HG03060 (cell line): ENCODE data around the gene MTHFSD.

Experiments
- ATAC-seq: cut with Tn5 transposase; IDR thresholded peaks from one replicate; pipeline ENCODE4 v1.9.1; 2021; ENCODE audit warnings: low read depth, moderate number of reproducible peaks; ENCODE audit not compliant: unreplicated experiment

The MTHFSD gene

DNA sequence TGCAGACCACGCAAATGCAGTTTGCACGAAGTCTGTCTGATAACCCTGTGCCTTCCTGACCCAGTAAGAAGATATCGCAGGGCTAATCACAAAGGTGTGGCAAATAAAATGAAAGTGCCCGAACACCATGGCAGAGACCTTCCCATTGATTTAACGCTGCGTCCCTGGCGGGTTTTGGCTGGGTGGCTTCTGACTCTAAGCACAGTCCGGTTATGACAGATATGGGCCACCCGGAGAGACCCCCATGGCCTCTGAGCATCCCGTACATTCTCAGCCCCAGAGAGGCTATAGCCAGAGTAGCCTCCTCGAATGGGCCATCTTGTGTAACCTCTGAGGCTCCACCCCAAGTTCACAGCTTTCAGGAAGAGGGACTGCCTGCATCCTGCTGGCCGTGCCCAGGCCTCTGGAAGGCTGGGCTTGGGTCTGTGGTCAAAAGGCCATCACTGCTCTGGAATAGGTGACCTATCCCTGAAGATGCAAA is 17.0 kb upstream of the MTHFSD start:
- ATAC-seq, result no peak

DNA sequence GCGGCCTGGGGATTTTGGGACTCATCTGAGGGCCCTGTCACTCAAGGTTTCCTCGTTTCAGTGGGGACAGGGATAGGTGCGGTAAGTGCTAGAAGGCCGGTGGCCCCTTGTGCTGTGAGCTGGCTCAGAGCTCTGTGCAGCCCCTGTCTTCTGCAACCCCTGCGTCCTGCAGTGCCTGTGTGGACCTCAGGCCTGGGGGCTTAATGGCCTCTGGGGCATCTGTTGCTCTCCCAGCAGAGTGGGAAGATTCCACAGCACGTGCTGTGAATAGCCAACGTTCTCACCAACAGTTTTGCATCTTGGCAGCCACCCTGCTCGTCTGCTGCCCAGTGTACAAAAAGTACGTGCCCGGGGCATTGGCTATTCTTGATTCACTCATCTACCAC is 16.5 kb upstream of the MTHFSD start:
- no peak for ATAC-seq

DNA sequence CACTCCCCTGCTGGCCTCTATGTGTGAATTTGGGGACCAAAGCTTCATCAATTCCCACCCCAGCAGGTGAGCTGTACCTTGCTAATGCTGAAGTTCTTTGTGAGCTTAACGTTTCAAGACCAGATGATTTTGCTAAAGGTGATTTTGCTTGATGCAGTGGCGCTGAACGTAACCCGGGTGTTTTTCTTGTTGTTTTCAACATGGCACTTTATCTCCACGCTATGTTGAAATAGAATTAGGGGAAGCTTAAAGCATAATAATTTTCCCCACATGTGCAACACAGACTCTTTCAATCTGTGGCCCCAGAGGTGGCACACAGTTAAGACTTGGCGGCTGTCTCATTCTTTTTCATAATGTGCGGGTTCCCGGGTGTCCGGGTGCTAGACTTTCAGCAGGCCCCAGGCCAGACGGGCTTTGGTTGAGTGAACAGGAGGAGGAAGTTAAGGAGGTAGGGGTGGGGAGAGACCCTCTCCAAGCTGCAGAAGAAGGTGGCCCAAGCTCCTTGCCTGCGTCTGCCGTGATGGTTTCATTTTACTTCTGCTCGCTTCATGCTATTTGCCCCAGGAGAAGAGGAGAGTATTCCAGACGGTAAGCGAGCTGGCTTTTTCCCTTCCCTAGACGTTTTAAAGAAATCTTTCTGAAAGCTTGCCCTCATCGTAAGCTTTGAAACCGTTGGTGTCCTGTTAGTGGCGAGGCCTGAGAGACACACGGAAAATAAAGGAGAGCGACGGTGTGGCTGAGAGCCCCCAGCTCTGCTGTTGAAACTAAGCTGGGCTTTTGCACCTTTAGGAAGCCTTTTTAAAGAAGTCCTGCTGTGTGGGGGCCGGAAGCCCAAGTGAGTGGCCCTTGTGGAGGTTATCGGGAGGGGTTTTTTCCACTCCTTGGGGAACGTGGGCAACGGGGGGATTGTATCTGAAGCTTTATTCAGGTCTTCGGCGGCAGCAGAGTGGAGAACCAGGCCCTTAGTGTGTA is 15.8 kb upstream of the MTHFSD start:
- ATAC-seq, result no peak

DNA sequence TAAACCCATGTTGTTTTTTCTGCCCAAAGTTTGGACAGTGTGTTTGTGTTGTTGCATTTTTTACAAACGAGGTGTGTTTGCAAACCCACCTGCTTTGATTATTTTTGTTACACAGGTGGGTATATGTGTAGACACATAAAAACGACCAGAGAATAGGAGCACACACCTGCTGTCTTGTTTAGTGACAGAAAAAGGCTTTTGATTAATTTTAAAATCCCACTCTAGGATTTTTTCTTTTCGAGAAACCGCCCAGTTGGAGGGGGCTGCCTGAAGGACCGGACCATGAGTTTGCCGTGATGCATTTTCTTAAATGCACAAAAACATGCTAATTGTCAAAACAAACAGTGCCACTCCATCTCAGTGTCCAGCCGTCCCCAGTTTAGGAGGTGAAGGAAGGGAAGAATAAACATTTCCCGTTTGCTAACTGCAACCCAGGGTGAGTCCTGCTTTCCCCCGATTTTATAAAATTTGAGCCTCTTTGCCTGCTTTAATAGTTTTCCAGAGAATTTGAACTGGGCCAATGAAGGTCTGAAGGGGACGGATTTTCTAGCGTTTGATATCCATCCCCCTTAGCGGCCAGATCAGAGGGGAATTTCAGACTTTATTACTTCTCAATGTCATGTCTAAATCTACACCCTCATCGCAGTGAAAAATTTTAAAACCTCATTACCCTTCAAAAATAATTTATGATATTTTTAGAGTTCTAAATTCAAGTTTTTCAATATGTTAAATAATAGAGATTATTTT is 14.8 kb upstream of the MTHFSD start:
- ATAC-seq, result no peak

DNA sequence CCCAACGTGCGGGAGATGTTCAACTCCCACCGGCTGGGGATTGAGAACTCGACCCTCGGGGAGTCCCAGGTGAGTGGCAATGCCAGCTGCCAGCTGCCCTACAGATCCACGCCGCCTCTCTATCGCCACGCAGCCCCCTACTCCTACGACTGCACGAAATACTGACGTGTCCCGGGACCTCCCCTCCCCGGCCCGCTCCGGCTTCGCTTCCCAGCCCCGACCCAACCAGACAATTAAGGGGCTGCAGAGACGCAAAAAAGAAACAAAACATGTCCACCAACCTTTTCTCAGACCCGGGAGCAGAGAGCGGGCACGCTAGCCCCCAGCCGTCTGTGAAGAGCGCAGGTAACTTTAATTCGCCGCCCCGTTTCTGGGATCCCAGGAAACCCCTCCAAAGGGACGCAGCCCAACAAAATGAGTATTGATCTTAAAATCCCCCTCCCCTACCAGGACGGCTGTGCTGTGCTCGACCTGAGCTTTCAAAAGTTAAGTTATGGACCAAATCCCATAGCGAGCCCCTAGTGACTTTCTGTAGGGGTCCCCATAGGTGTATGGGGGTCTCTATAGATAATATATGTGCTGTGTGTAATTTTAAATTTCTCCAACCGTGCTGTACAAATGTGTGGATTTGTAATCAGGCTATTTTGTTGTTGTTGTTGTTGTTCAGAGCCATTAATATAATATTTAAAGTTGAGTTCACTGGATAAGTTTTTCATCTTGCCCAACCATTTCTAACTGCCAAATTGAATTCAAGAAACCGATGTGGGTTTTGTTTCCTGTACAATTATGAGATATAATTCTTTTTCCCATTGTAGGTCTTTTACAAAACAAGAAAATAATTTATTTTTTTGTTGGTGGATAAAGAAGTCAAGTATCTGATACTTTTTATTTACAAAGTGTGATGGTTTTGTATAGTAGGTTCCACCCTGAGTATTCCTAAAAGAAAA is 13.9 kb upstream of the MTHFSD start:
- no peak for ATAC-seq

DNA sequence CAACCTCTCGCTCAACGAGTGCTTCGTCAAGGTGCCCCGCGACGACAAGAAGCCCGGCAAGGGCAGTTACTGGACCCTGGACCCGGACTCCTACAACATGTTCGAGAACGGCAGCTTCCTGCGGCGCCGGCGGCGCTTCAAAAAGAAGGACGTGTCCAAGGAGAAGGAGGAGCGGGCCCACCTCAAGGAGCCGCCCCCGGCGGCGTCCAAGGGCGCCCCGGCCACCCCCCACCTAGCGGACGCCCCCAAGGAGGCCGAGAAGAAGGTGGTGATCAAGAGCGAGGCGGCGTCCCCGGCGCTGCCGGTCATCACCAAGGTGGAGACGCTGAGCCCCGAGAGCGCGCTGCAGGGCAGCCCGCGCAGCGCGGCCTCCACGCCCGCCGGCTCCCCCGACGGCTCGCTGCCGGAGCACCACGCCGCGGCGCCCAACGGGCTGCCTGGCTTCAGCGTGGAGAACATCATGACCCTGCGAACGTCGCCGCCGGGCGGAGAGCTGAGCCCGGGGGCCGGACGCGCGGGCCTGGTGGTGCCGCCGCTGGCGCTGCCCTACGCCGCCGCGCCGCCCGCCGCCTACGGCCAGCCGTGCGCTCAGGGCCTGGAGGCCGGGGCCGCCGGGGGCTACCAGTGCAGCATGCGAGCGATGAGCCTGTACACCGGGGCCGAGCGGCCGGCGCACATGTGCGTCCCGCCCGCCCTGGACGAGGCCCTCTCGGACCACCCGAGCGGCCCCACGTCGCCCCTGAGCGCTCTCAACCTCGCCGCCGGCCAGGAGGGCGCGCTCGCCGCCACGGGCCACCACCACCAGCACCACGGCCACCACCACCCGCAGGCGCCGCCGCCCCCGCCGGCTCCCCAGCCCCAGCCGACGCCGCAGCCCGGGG is 12.9 kb upstream of the MTHFSD start:
- no peak for ATAC-seq

DNA sequence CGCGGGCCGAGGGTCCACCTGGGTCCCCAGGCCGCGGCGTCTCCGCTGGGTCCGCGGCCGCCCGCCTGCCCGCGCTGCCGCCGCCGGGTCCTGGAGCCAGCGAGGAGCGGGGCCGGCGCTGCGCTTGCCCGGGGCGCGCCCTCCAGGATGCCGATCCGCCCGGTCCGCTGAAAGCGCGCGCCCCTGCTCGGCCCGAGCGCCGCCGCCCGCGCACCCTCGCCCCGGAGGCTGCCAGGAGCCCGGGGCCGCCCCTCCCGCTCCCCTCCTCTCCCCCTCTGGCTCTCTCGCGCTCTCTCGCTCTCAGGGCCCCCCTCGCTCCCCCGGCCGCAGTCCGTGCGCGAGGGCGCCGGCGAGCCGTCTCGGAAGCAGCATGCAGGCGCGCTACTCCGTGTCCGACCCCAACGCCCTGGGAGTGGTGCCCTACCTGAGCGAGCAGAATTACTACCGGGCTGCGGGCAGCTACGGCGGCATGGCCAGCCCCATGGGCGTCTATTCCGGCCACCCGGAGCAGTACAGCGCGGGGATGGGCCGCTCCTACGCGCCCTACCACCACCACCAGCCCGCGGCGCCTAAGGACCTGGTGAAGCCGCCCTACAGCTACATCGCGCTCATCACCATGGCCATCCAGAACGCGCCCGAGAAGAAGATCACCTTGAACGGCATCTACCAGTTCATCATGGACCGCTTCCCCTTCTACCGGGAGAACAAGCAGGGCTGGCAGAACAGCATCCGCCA is 12.1 kb upstream of the MTHFSD start:
- no peak for ATAC-seq

DNA sequence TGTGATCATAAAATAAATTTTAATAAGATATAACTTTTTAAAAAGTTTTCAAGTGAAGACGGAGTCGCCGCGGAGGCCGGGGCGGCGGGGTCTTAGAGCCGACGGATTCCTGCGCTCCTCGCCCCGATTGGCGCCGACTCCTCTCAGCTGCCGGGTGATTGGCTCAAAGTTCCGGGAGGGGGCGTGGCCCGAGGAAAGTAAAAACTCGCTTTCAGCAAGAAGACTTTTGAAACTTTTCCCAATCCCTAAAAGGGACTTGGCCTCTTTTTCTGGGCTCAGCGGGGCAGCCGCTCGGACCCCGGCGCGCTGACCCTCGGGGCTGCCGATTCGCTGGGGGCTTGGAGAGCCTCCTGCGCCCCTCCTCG is 11.5 kb upstream of the MTHFSD start, which contains the start of gene FOXC2:
FOXC2 (plus strand) TSS at position 229 of the 365 bp plus-strand sequence. CDS start 507 bp downstream, outside the sequence.
- no peak for ATAC-seq

DNA sequence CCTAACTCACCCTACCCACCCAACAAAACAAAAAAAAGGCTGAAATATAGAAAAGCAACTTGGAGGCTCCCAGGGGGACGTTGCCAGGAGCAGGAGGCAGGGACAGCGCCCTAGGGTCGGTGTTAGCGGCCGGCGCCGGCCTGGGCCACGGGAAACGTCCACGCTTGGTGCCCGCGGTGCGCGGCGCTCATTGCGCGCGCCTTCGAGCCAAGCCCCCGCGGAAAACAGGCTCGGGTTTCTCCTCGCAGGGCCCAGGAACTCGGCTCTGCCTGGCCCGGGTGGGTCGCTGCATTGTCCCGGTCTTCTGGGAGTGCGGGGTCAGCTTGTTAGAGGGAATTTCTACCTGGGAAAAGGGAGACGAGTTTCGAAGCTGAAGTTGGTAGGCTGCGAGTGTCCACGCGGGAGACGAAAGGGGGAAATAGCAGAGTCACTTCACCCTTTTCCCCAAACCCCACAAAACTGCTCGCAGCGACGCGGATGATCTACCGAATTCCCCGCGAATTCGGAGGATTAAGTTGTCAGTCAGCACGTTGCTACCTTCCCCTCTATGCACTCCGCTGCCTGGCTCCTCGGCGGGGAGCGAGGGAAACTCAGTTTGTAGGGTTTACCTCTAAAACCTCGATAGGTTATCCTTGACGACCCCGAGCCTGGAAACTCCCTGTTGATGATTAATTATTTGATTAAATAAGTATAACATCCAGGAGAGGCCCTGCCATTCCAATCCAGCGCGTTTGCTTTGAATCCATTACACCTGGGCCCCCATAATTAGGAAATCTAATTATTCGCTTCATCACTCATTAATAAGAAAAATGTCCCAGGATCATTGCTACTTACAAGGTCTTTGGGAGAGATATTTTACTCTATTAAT is 10.8 kb upstream of the MTHFSD start:
- ATAC-seq, result no peak

DNA sequence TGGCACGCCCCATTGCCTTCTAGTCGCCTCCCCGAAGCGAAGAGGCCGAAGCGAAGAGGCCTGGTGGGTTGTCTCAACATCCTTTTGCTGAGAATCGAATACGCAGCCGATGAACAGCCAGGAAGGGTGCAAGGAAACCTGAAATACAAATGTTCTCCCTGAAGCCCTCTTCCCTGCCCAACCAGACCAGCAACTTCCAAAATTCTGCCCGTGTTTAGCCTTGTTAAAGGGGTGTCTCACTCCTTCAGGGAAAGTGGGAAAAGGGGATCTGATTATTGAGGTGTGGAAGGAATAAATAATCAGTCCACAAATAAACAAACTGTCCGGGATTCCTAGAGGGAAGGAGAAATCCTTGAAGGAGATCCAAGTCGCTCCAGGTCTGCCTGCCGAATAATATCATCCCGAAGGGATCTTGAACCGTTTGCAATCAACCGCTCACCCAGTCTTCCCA is 10.2 kb upstream of the MTHFSD start:
- ATAC-seq, result no peak

DNA sequence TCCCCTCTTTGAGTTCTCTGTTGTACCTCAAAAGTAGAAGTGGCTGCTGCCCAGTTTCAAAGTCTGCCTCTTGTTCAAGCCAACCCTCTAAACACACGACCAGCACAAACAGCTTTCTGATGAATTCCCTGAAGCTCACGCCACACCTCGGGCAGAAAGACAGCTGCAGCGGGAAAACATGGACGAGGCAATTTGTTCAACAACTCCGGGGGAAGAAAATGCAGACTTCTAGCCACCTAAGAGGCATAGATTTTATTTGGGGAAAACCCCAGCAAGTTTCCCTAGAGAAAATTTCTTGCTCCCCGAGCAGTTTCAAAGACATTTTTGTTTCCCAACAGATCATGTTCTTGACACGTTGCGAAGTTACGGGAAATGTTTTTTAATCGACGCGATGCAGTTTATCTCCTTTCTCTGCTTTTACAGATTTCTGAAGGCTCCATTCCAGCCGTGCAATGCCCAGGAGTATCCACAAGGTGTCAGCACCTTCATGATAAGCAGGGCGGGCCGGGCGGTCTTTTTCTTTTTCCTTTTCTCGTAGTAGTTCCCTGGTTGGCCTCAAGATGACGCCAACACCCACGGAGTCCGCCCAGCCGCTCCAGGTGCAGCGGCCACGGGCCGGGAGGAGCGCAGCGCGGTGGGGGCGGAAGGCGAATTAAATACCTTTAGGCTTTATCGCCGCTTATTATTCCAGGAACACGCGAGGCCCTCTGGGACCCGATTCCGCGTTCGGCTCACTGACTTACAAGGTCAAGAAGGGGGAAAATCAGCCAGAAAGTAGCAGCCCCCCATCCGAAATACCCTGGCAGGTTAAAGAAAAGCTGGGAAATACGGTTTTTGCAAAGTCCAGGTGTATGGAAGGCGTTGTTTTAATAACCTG is 8.7 kb upstream of the MTHFSD start:
- no peak for ATAC-seq

DNA sequence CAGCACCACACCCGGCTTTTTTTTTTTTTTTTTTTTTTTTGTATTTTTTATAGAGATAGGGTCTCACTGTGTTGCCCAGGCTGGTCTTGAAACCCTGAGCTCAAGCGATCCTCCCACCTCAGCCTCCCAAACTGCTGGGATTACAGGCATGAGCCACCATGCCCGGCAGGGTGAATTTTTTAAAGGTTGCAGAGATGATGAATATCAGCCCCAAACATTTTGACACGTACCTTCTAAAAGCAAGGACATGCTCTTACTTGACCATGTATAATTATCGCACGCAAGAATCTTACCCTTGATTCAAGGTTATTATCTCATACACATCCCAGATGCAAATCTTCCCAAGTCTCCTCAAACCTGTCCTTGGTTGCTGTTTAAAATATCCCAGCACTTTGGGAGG is 7.3 kb upstream of the MTHFSD start:
- no peak for ATAC-seq

DNA sequence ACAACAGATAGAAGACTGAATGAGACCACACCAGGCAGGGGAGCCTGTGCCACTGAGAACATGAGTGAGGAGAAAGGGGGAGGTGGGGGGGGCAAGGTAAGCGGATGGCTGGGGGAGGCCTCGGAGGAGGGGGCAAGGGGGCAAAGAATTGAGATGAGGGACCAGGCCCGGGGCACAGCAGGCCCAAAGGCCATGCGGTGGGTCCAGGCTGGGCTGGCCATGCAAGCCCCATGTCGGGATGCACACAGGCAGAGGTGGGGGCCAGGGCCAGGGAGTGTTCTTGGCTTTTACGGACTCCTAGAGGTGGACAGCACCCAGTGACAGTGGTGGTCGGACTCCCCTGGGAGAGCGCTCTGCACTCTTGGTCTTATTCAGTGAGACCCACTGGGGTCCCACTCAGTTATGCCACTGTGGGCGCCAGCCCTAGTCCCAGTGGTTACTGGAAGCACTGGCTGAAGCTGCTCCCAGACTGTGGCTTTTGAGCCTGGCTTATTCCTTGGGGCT is 4.8 kb upstream of the MTHFSD start:
- ATAC-seq, result no peak

DNA sequence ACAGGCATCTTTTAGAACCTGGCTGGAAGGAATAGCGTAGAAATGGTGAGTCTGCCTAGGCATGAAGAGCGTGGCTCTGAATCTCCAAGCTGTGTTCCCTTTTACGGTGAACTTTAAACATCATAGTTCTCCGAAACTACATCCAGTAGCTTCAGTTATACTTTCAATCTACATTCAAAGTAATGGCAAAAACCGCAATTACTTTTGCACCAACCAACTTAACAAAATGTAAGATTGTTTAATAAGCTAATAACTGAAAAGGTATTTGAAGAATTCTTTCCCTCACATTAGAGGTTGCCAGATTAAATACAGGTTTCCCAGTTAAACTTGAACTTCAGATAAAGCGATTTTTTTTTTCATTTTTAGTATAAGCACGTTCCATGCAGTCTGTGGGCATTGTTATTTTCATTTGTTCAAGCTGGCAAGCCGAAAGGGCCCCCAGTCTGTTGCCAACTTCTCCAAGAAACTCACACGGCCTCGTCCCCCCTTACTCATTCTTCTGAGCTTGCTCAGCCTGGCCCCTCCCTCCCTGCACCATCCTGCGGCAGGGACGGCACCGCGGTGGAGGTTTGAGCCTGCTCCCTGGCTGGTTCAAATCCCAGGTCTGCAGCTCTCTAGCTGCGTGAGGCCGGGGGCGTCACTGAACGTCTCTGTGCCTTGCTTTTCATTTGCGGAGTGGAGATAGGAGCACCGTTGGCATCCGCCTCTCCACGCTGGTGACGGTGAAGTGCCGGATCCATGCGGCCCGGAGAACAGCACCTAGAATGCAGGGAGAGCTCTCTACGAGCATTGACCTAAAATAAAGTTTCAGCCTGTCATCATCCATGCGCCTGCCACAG is 3.5 kb upstream of the MTHFSD start:
- ATAC-seq, result no peak

DNA sequence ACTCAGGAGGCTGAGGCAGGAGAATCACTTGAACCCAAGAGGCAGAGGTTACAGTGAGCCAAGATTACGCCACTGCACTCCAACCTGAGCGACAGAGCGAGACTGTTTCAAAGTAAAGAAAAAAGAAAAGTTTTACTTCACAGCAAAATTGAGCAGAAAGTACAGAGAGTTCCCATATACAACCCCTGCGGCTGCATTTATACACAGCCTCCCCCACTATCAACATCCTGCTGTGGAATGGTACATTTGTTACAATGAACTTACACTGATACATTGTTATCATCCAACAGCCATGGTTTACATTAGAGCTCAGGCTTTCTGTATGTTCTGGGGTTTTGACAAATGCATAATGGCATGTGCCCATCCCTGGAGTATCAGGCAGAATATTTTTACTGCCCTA is 2.6 kb upstream of the MTHFSD start:
- no peak for ATAC-seq

DNA sequence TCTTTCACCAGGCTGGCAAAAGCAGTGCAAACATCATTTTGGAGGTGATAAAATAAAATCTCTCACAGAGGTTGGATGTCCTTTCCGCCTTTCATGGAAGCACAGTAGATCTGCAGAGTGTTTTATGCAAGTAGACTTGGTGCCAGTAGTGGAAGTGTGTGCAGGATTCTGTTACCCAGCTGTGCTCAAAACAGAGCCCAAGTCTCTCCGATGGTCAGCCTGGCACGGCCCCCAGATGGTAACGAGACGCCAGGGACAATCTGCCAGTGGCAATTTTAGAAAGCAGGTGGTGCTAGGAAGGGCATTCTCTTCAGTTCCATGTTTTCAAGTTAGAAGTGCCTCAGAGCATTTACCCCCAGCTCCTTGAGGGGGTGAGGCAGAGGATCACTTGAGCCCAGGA is 1.5 kb upstream of the MTHFSD start:
- no peak for ATAC-seq
